H1 (cell line): Measurements from ENCODE around the gene INPP4B. TPM values are rescaled to one million over a fixed set of nuclear protein-coding genes. Genes with fewer than 3 reads are reported as not detected.

Source experiments
- CTCF ChIA-PET: fragments of 300-600 bp; sonication (Branson Sonifier 250); formaldehyde crosslinking; loops from one replicate; lab custom pipeline; 2021; ENCODE audit not compliant: partially characterized antibody; lab: Charles Lee
- POLR2A ChIA-PET: fragments of 300-600 bp; sonication (Branson Sonifier 250); formaldehyde crosslinking; loops from one replicate; lab custom pipeline; 2021; ENCODE audit warnings: inconsistent platforms; ENCODE audit not compliant: partially characterized antibody; lab: Charles Lee
- DNase-seq, 2 experiments: peaks; one replicate each; pipeline versions ENCODE4 v3.0.0 to v3.0.0-alpha.2; 2010 to 2022; ENCODE audit warnings: low spot score in 2 of 2, low read depth in 1 of 2, mixed read lengths in 1 of 2
- FAIRE-seq: peaks from 2 replicates; lab custom pipeline; 2011; peaks lifted over from hg19 to GRCh38; lab: Jason Lieb, UNC
- H2AFZ ChIP-seq: 2 replicates; pipeline ENCODE4 v1.8.1; 2012; ENCODE audit warnings: low read length, inconsistent platforms
- H2AK5ac ChIP-seq: 2 replicates; pipeline ENCODE4 v1.6.1; 2013; ENCODE audit warnings: low read depth, low read length
- H2BK120ac ChIP-seq: replicated peaks from 2 replicates; pipeline ENCODE3; 2013; ENCODE audit warnings: low read depth, low read length, inconsistent platforms
- H2BK12ac ChIP-seq: 2 replicates; pipeline ENCODE4 v1.6.1; 2013; ENCODE audit warnings: low read depth, low read length
- H2BK15ac ChIP-seq: 2 replicates; pipeline ENCODE4 v1.6.1; 2013; ENCODE audit warnings: low read length
- H2BK20ac ChIP-seq: 2 replicates; pipeline ENCODE4 v1.6.1; 2013; ENCODE audit warnings: low read length
- H2BK5ac ChIP-seq: 2 replicates; pipeline ENCODE4 v1.6.1; 2013; ENCODE audit warnings: low read depth, low read length
- H3K14ac ChIP-seq: 2 replicates; pipeline ENCODE4 v1.6.1; 2013; ENCODE audit warnings: inconsistent platforms; ENCODE audit not compliant: insufficient read length
- H3K18ac ChIP-seq: 2 replicates; pipeline ENCODE4 v1.6.1; 2013; ENCODE audit warnings: low read length; ENCODE audit errors: extremely low read depth
- H3K23ac ChIP-seq: 2 replicates; pipeline ENCODE4 v1.6.1; 2013; ENCODE audit warnings: inconsistent platforms; ENCODE audit not compliant: insufficient read length
- H3K23me2 ChIP-seq: 2 replicates; pipeline ENCODE4 v1.6.1; 2013; ENCODE audit warnings: low read depth, low read length
- H3K27ac ChIP-seq: 2 replicates; pipeline ENCODE4 v1.6.1; 2011; ENCODE audit warnings: low read depth, low read length, inconsistent platforms
- H3K27me3 ChIP-seq, 4 experiments: replicated peaks in 1 of 4; 1 replicate in 1 of 4; 2 replicates in 3 of 4; pipeline versions ENCODE4 v1.6.1 to v1.8.1; 2011 to 2013; ENCODE audit warnings: low read length in 3 of 4, mild to moderate bottlenecking in 3 of 4, inconsistent platforms in 2 of 4, mixed read lengths in 2 of 4, moderate library complexity in 1 of 4; ENCODE audit not compliant: control insufficient read depth in 3 of 4, insufficient read depth in 3 of 4; ENCODE audit errors: extremely low read depth in 1 of 4
- H3K36me3 ChIP-seq, 4 experiments: 2 replicates each; pipeline versions ENCODE4 v1.6.1 to v1.8.1; 2011 to 2013; ENCODE audit warnings: mild to moderate bottlenecking in 4 of 4, low read length in 3 of 4, moderate library complexity in 2 of 4, control low read depth in 1 of 4, inconsistent platforms in 1 of 4; ENCODE audit not compliant: insufficient read depth in 4 of 4, control insufficient read depth in 2 of 4
- H3K4ac ChIP-seq: replicated peaks from 2 replicates; pipeline ENCODE3; 2013; ENCODE audit warnings: low read length, low read depth, mixed read lengths, inconsistent platforms; ENCODE audit not compliant: insufficient read length
- H3K4me1 ChIP-seq, 4 experiments: replicated peaks in 1 of 4; 1 replicate in 1 of 4; 2 replicates in 3 of 4; pipeline versions ENCODE4 v1.6.1 to v1.8.1; 2011 to 2013; ENCODE audit warnings: low read length in 3 of 4, inconsistent platforms in 2 of 4, mixed read lengths in 1 of 4; ENCODE audit not compliant: insufficient read depth in 4 of 4, control insufficient read depth in 3 of 4
- H3K4me2 ChIP-seq, 2 experiments: 2 replicates each; pipeline versions ENCODE4 v1.6.1 to v1.8.1; 2011 to 2013; ENCODE audit warnings: low read depth in 2 of 2, low read length in 2 of 2, control low read depth in 1 of 2, inconsistent platforms in 1 of 2, mild to moderate bottlenecking in 1 of 2; ENCODE audit not compliant: insufficient read depth in 1 of 2
- H3K4me3 ChIP-seq, 4 experiments: fragments of 200-600, 300-600 bp in 1 of 4; sonication (generic), shearing (Covaris generic), sonication (Bioruptor Twin) in 1 of 4; 2 replicates each; pipeline versions ENCODE4 v1.5.1 to v1.8.1; 2011 to 2016; ENCODE audit warnings: low read length in 4 of 4, low read depth in 3 of 4, control low read depth in 2 of 4, inconsistent platforms in 2 of 4, mild to moderate bottlenecking in 2 of 4, mixed read lengths in 1 of 4, moderate library complexity in 1 of 4; ENCODE audit not compliant: insufficient read depth in 2 of 4; ENCODE audit errors: extremely low read depth in 1 of 4
- H3K56ac ChIP-seq: replicated peaks from 2 replicates; pipeline ENCODE3; 2013; ENCODE audit warnings: low read depth, mild to moderate bottlenecking, mixed read lengths, low read length, inconsistent platforms; ENCODE audit not compliant: insufficient read length
- H3K79me1 ChIP-seq: 2 replicates; pipeline ENCODE4 v1.6.1; 2013; ENCODE audit warnings: low read depth, low read length, control low read depth
- H3K79me2 ChIP-seq, 2 experiments: 2 replicates each; pipeline versions ENCODE4 v1.6.1 to v1.8.1; 2012 to 2013; ENCODE audit warnings: low read length in 2 of 2, mild to moderate bottlenecking in 2 of 2, inconsistent platforms in 1 of 2; ENCODE audit not compliant: insufficient read depth in 2 of 2, control insufficient read depth in 1 of 2
- H3K9ac ChIP-seq, 4 experiments: replicated peaks in 1 of 4; 1 replicate in 1 of 4; 2 replicates in 3 of 4; pipeline versions ENCODE4 v1.6.1 to v1.8.1; 2011 to 2013; ENCODE audit warnings: low read depth in 3 of 4, low read length in 3 of 4, control low read depth in 2 of 4, mild to moderate bottlenecking in 2 of 4, moderate library complexity in 2 of 4, inconsistent platforms in 1 of 4; ENCODE audit errors: extremely low read depth in 1 of 4
- H3K9me3 ChIP-seq, 2 experiments: 2 replicates each; pipeline versions ENCODE4 v1.6.1 to v1.8.1; 2012 to 2013; ENCODE audit warnings: mild to moderate bottlenecking in 2 of 2, moderate library complexity in 2 of 2, control low read depth in 1 of 2, inconsistent platforms in 1 of 2, low read depth in 1 of 2, low read length in 1 of 2, mixed read lengths in 1 of 2; ENCODE audit not compliant: insufficient read depth in 2 of 2
- H4K20me1 ChIP-seq, 2 experiments: replicated peaks in 1 of 2; 2 replicates each; pipeline versions ENCODE3 to v1.8.1; 2011 to 2013; ENCODE audit warnings: inconsistent platforms in 2 of 2, low read length in 2 of 2, mild to moderate bottlenecking in 1 of 2; ENCODE audit not compliant: insufficient read depth in 2 of 2, control insufficient read depth in 1 of 2
- H4K5ac ChIP-seq: 2 replicates; pipeline ENCODE4 v1.6.1; 2013; ENCODE audit warnings: low read length, low read depth, mixed read lengths, inconsistent platforms; ENCODE audit not compliant: insufficient read length
- H4K8ac ChIP-seq: 2 replicates; pipeline ENCODE4 v1.8.0; 2013; ENCODE audit warnings: mild to moderate bottlenecking, moderate library complexity, low read length, inconsistent platforms; ENCODE audit not compliant: insufficient read depth; ENCODE audit errors: extremely low read depth
- H4K91ac ChIP-seq: replicated peaks from 2 replicates; pipeline ENCODE3; 2013; ENCODE audit warnings: low read length, mixed read lengths, inconsistent platforms; ENCODE audit not compliant: insufficient read length
- SAP30 ChIP-seq: fragments of 300-600 bp; sonication (generic); IDR thresholded peaks from 2 replicates; pipeline ENCODE4 v1.7.1; 2012; ENCODE audit warnings: low read length, moderate library complexity, mild to moderate bottlenecking, inconsistent platforms; ENCODE audit not compliant: insufficient read depth, insufficient replicate concordance
- SP4 ChIP-seq: IDR thresholded peaks from 2 replicates; pipeline ENCODE4 v1.6.1; 2012; ENCODE audit warnings: low read length, inconsistent platforms
- TEAD4 ChIP-seq: IDR thresholded peaks from 2 replicates; pipeline ENCODE4 v1.6.1; 2012; ENCODE audit warnings: low read depth, low read length, inconsistent platforms, mixed read lengths
- WGBS, 2 experiments: shearing (Covaris generic) in 1 of 2; methylation state at CpG; one replicate each; pipeline versions ENCODE4 v1.1.6 to v1.1.7; 2013 to 2015; ENCODE audit warnings: low lambda C conversion rate in 2 of 2, mixed read lengths in 2 of 2, inconsistent platforms in 1 of 2, low coverage in 1 of 2, missing lambda C conversion rate in 1 of 2; ENCODE audit not compliant: insufficient replicate concordance in 2 of 2, insufficient coverage in 1 of 2, insufficient read length in 1 of 2; ENCODE audit errors: extremely low coverage in 1 of 2, missing lambda C conversion rate in 1 of 2; 5-methylcytosine and 5-hydroxymethylcytosine counted together
- polyA plus RNA-seq, 7 experiments: library from polyadenylated mRNA; depleted of rRNA in 3 of 7; stranded (reverse) in 5 of 7; unstranded in 2 of 7; fragments of >200 nt in 5 of 7; fragments of 200-250 nt in 2 of 7; gene quantifications; 1 replicate in 5 of 7; 2 replicates in 1 of 7; 4 replicates in 1 of 7; pipeline versions ENCODE4 v1.2.1 to v1.2.3, GENCODE V29; 2011 to 2013; ENCODE audit warnings: missing spikeins in 2 of 7, mixed read lengths in 2 of 7
- total RNA-seq: library from RNA; stranded (reverse); fragmentation: NEBNext Ultra II Directional; extraction: Animal tissue kit (Norgen Biotek cat#: 25700); gene quantifications from 2 replicates; pipeline ENCODE4 v1.2.1, GENCODE V29; 2021

The INPP4B gene
- total and polyA plus RNA-seq, 2 of the 8 experiments (the other 6 are each of a cell fraction or from before 2014, with no cell fraction given), result 0.11 to 0.54 TPM

- Histone ChIP-seq H3K23me2 (no peaks in the 10 kb centered on the region), H3K79me1 (no peaks in the 10 kb centered on the region), H3K18ac (no peak overlapping the region), H4K20me1 (no peaks in the 10 kb centered on the region), H3K27ac (no peak overlapping the region), H2BK120ac (no peak overlapping the region), H3K79me2 (no peaks in the 10 kb centered on the region), H2BK12ac (no peak overlapping the region), H4K91ac (no peak overlapping the region), H3K27me3 (no peaks in the 10 kb centered on the region), H3K23ac (no peak overlapping the region), H2AFZ (peak overlapping the region; percentile 70; the same call in 1 of the 2 replicates), H3K4me3 (no peak overlapping the region), H3K56ac (no peak overlapping the region), H2BK20ac (no peak overlapping the region), H3K4me1 (peaks cover 0 to 3% (median 0%) of the 10 kb centered on the region in 4 experiments; a peak in 1 of 7 replicates), H3K36me3 (no peaks in the 10 kb centered on the region), H3K4ac (no peak overlapping the region), H4K5ac (no peak overlapping the region), H3K4me2 (no peak overlapping the region), H3K14ac (no peak overlapping the region), H3K9me3 (no peaks in the 10 kb centered on the region), H2AK5ac (no peak overlapping the region), H2BK15ac (no peak overlapping the region), H2BK5ac (no peak overlapping the region), H4K8ac (no peak overlapping the region), H3K9ac (no peak overlapping the region)
- 85% methylated on average over 2 of the region's 2 CpGs; no CpG with 5 or more reads in 1 of the 2 experiments for WGBS, 2 experiments
- ChIA-PET CTCF (interaction anchor here (0.7 kb wide), 1 partner anchor 17 kb away, joined by 6 read pairs; no protein-coding TSS in a partner anchor), POLR2A (no interaction called here)
- no peak for DNase-seq
- peak; percentile 48 for FAIRE-seq
- TF ChIP-seq SAP30 (no peak), TEAD4 (peak; percentile 57), SP4 (no peak)
These were observed 417.4 kb downstream of the INPP4B start for GRCh38 chr4:142428715-142429114.
